Glomerular endothelial cell (primary cell): ENCODE data around the gene TMEM209. TPM values are rescaled to one million over a fixed set of nuclear protein-coding genes. Genes with fewer than 3 reads are reported as not detected.
"Not testable (repeated sequence)": the region's sequence is repeated elsewhere in the genome, so short reads cannot be mapped to it uniquely, and the experiment has no call there.

ENCODE experiments used
- DNase-seq: peaks from one replicate; pipeline ENCODE4 v3.0.0-alpha.2; 2011; ENCODE audit warnings: low read depth, low spot score; ENCODE audit errors: extremely low read depth
- total RNA-seq: library from RNA; depleted of rRNA; stranded (reverse); fragments of >200 nt; gene quantifications from 2 replicates; pipeline ENCODE4 v1.2.3, GENCODE V29; 2015

Gene TMEM209
- total RNA-seq, 1 donor from 2014 or later, result 9.2 TPM

DNA sequence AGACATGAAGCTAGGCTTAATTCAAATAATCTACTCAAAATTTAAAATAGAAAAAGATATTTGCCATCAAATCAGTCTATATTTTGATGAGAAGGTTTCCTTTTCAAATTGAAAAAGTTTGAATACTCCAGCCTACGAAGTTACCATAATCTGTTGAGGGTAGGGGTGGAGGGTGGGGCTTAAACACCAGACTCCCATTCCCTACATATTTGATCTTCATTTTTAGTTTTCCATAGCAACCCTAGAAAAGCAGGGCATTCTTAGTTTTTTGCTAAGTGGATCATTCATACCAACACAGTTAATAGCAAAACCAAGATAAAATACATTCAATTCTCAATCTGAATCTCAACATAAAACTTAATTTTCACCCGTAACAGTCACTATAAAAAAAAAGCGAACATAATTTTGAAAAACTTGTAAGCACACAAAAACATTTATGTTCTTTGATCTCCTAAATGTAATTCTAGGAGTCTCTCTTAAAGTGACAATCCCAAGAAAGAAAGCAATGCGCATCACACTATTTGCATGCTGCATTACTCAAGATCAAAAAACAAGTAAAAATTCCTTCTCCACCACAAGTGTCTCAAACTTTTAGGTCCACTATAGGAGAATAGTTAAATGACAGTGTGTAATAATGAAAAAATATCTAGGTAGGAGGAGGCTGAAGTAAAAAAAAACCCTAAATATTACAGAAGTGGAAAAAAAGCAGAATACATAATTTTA, 30.8 kb downstream of the TMEM209 start:
- DNase-seq, result no peak

- DNase-seq, result no peak
Measured at GRCh38 chr7:130162196-130162595, 43.0 kb downstream of the TMEM209 start.

- DNase-seq, result no peak
Measured at GRCh38 chr7:130160455-130160854, 44.8 kb downstream of the TMEM209 start.

DNA sequence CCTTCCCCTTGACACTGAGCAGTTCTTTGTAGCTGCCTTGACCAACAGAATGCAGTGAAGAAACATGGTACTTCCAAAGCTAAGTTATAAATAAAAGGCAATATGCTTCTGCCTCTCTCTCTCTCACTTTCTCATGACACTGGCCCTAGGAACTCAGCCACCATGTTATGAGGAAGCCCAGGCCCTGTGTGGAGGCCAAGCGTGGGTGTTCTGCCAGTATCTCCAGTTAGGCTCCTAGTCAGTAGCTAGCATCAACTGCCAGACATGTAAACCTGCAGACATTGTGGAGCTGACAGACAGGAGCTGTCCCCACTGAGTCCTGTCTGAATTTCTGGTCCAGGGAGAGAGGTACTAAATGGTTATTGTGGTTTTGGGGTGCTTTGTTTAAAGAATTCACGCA, 45.2 kb downstream of the TMEM209 start:
- DNase-seq, result no peak

GRCh38 chr7:130157700-130158099, 47.5 kb downstream of the TMEM209 start:
- DNase-seq, result no peak

DNA sequence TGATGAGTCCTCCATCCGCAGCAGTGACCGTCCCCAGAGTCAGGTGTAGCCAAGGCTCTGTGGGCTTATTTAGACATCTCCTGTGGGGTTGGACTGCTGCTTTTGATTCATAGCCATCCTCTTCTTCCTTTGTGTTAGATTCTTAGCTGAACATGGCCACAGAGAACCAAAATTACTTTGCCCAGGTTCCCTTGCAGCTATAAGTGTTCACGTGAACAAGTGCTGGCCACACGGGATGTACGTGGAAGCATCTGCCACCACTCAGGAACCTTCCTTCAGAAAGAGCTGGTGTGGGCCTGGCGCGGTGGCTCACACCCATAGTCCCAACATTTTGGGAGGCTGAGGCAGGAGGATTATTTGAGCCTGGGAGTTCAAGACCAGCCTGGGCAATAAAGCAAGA, 49.1 kb downstream of the TMEM209 start:
- no peak for DNase-seq

GRCh38 chr7:130154501-130155317, 50.5 kb downstream of the TMEM209 start:
- no peak for DNase-seq

- no peak for DNase-seq
Measured at GRCh38 chr7:130154131-130154500, 51.1 kb downstream of the TMEM209 start.

DNA sequence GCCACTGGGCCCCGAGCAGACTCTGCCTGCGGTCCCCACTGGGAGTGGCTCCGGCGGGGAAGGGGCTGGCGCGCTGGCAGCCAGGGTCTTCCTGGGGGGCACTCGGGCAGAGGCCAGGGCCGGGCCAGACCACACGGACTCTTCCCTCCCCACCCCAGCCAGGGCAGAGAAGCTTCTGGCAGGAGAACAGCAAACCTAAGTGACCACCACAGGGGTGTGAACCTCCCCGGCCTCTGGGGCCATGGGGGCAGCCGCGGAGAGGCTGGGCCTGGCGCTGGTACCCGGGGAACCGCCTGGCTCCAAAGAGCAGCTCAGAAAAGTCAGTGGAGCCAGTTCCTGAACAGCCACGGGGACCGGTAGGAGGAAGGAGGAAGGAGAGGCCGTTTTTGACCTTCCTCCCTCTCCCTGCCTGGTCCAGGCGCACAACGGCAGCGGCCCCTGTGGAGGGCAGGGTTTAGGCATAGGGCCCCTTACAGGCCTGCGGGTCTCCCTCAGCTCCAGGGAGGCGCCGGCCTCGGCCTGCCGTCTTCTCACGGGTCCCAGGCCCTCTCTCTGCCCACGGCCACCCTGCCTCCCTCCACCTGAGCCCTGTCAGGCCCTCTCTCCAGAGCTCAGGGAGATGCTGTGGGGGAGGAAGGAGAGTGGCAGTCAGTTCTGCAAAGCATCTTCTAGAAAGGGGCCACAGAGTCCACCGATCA, 51.8 kb downstream of the TMEM209 start:
- DNase-seq, result no peak

DNA sequence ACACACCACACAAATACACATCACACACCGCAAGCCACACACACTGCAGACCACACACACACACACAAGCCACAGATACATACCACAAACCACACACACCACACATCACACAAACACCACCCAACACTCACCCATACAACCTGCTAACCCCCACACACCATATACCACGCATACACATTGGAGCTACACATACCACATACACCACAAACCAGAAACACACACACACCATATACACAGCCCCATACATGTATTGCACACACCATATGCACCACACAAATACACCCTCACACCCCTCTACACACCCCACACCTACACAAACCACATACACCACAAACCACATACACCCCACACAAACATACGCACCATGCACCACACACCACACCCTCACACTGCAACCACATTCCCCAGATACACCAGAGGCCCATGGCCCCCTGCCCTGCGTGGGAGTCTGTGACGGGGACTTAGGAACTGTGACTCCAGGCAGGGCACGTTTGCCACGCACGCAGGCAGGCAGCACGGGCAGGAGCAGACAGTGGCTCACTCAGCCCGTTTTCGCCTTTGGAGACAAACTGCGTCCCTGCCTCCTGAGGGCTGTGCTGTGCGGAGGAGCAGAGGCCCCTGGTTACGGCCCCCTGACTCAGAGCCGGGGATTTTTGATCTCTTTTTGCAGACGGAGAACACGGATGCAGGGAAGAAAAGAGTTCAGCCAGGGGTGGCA, 52.6 kb downstream of the TMEM209 start:
- no peak for DNase-seq

GRCh38 chr7:130151591-130152492, 53.4 kb downstream of the TMEM209 start:
- DNase-seq, result no peak

GRCh38 chr7:130150587-130150986, 54.6 kb downstream of the TMEM209 start:
- DNase-seq, result no peak

GRCh38 chr7:130149281-130150139, 55.7 kb downstream of the TMEM209 start:
- DNase-seq, result no peak

DNA sequence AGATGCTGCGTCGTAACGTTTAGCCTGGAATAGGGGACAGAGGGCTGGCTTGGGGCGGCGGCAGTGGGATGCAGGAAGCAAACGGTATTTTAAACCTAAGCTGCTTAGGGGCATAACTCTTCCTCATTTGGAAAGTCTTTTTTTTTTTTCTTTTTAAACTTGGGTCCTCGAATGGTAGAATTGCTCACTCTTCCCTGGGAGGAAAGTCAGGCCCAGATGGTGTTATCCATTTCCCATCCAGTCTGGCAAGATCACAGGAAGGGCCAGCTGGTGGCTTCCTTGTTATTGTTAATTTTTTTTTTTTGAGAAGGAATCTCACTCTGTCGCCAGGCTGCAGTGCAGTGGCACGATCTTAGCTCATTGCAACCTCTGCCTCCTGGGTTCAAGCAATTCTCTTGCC, 56.6 kb downstream of the TMEM209 start:
- DNase-seq, result no peak

GRCh38 chr7:130147710-130148325, 57.4 kb downstream of the TMEM209 start:
- no peak for DNase-seq

DNA sequence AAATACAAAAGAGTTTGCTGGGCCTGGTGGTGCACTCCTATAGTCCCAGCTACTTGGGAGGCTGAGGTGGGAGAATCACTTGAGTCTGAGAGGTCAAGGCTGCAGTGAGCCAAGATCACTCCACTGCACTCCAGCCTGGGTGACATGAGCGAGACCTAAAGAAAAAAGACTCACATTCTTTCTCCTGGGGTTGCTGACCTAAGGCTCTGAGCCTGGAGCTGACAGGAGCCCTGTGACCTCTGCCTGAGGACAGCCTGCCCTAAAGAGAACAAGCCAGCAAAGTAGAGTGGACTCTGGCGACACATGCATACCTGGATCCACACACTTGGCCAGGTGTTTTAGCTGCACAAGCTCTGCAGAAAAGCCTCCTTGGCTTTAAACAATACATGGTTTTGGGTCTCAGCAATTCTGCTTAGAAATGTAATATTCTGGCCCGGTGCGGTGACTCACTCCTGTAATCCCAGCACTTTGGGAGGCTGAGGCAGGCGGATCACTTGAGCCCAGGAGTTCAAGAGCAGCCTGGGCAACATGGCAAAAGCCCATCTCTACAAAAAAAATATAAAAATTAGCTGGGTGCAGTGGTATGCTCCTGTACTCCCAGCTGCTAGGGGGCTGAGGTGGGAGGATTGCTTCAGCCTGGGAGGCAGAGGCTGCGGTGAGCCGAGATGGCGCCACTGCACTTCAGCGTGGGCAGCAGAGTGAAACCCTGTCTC, 58.4 kb downstream of the TMEM209 start:
- no peak for DNase-seq

- DNase-seq, result not testable (repeated sequence)
Measured at GRCh38 chr7:130146142-130146541, 59.1 kb downstream of the TMEM209 start.
